HG02885 (cell line): ENCODE results near the gene LIAS.
"Not testable (repeated sequence)": the region's sequence is repeated elsewhere in the genome, so short reads cannot be mapped to it uniquely, and the experiment has no call there.

Experiments
- ATAC-seq: cut with Tn5 transposase; IDR thresholded peaks from one replicate; pipeline ENCODE4 v1.9.1; 2021; ENCODE audit warnings: mild to moderate bottlenecking; ENCODE audit not compliant: unreplicated experiment, poor library complexity

LIAS gene

GRCh38 chr4:39495446-39496213 is 36.8 kb downstream of the LIAS start:
- ATAC-seq, result no peak

DNA sequence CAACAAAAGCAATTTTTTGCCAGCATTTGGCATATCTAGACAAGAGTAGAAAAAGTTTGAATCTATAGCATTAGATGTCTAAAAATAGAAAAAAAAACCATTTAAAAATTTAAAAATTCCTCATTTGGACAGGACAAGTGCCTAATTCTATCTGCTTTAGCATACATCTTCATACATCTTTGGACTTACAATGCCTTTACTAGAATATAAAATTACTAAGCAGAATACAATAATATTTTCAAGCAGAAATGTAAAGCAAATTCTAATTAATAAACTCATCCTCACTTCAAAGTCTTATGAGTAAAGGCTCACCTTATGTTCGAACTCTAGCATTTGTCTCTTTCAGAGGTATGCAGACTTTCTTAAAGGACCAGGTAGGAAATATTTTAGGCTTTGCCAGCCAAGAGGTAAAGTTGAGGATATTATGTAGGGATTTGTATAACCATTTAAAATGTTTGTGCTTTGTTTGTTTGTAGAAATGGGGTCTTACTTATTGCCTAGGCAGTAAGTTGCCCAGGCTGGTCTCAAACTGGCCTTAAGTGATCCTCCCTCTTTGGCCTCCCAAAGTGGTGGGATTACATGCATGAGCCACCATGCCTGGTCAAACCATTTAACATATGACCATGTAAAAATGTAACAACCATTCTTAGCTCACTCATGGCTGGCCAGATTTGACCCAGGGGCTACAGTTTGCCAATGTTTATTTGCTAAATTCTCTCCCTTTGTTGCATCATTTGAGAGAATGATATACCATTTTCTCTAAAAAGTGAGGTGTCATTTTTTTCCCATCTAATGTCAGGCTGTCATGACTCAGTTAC is 39.3 kb downstream of the LIAS start:
- no peak for ATAC-seq

- no peak for ATAC-seq
Observed at GRCh38 chr4:39498727-39499020, 39.8 kb downstream of the LIAS start.

GRCh38 chr4:39502019-39502663 is 43.3 kb downstream of the LIAS start:
- no peak for ATAC-seq

GRCh38 chr4:39502664-39503035 is 43.8 kb downstream of the LIAS start:
- not testable (repeated sequence) for ATAC-seq

GRCh38 chr4:39504538-39504937 is 45.7 kb downstream of the LIAS start:
- ATAC-seq, result no peak

GRCh38 chr4:39505581-39505980 is 46.7 kb downstream of the LIAS start:
- ATAC-seq, result no peak

DNA sequence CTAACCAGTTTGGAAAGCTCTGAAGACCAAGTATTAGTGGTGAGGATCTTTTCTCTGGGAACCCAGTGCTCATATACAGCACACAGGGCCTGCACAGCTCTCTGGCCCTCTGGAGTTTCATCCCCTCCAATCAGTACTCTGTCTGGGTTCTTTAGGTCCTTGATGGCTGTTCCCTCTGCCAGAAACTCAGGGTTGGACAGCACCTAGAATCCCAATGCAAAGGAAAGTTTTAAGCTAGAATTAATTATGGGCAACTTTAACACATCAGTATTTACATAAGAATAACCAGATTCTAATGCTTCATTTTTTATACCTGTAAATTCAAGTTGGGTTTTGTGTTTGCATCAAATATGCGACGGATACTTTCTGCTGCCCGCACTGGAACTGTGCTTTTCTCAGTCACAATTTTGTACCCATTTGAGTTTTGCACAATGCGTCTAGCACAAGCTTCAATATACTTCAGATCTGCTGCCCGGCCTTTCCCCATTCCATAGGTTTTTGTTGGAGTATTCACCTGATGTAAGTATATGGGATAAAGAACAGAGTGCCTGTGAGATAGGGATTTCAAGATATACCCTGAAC is 51.6 kb downstream of the LIAS start:
- ATAC-seq, result no peak

- ATAC-seq, result not testable (repeated sequence)
Observed at GRCh38 chr4:39514266-39514665, 55.4 kb downstream of the LIAS start.

DNA sequence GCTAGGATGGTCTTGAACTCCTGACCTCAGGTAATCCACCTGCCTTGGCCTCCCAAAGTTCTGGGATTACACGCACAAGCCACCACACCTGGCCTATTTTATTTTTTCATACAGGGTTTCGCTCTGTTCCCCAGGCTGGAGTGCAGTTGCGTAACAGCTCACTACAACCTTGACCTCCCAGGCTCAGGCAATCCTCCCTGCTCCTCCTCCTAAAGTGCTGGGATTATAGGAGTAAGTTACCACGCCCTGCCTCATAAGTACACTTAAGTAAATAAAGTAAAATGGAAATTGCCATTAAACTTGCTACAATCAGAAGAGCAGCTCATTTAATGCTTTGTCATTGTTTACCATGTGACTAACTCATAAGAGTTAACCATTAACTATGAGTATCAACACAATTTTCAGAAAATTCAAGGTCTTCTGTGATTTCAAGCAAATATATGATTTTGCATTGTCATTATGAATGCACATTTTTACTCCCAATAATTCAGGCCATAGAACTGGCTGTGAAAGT is 56.1 kb downstream of the LIAS start:
- ATAC-seq, result no peak

DNA sequence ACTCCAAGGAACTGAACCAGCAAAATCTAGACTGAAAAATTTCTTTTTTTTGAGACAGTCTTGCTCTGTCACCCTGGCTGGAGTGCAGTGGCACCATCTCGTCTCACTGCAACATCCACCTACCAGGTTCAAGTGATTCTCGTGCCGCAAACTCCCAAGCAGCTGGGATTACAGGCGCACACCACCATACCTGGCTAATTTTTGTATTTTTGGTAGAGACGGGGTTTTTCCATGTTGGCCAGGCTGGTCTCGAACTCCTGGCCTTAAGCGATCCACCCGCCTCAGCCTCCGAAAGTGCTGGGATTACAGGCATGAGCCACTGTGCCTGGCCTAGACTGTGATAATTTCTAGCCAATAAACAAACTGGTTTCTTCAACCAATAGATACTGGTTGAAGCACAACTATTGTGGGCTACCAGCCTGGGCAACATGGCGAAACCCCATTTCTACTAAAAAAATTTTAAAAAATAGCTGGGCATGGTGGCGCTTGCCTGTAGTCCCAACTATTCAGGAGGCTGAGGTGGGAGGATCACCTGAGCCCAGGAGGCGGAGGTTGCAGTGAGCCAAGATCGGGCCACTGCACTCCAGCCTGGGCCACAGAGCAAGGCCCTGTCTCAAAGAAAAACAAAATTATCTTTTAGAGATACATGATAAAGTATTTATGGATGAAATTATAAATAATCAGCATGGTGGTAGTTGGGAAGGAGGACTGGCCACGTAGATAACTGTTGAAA is 57.0 kb downstream of the LIAS start:
- ATAC-seq, result not testable (repeated sequence)

GRCh38 chr4:39516407-39516966 is 57.6 kb downstream of the LIAS start:
- ATAC-seq, result no peak

GRCh38 chr4:39518484-39518883 is 59.6 kb downstream of the LIAS start:
- no peak for ATAC-seq

- no peak for ATAC-seq
Observed at GRCh38 chr4:39521253-39521919, 62.5 kb downstream of the LIAS start.

- no peak for ATAC-seq
Observed at GRCh38 chr4:39522068-39522467, 63.2 kb downstream of the LIAS start.

- no peak for ATAC-seq
Observed at GRCh38 chr4:39524161-39524957, 65.5 kb downstream of the LIAS start.

DNA sequence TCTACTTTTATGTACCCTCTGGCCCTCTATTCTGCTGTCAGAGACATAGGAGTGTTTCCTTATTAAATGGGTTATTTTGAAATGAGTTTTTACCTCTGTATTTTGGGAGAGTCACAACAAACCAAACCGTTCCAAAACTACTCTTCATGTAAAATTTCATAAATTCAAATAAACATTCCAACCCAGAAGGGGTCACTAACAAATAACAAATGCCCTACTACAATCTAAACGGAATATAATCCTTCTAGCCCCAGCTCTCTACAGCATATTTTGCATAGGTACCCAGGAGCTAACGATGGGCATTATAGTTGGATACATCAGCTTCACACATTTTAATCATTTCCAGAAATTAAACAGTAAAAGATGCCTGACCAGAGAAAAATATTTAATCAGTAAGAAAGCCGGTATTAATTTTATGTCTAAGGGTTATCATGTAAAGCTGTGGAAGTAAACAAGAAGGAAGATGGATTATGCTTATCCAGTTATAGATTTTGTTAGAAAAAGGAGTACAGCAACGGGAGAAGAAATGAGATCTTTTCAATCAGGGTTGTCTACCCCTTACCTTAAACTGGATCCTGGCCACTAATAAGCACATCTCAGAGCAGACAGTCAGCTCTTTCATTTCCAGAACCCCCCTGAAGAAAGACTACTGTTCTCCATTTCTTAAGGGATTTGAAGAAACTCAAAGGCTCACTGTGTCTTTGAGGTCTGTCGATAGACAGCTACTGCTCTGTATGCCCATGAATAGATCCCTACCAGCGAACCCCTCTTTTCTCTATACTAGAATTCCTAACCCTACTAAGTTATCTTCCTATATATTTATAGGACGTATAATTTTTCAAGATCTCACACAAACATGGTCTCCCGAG is 67.2 kb downstream of the LIAS start:
- no peak for ATAC-seq
